Mucosa of stomach (tissue), 1 donor: ENCODE results near the gene PDK1.
"Not testable (repeated sequence)": the region's sequence is repeated elsewhere in the genome, so short reads cannot be mapped to it uniquely, and the experiment has no call there.

Experiments
- H3K27me3 ChIP-seq: one replicate; pipeline ENCODE4 v1.7.0; 2013; ENCODE audit warnings: mild to moderate bottlenecking, low read length; ENCODE audit not compliant: control insufficient read depth, insufficient read depth
- H3K36me3 ChIP-seq: one replicate; pipeline ENCODE4 v1.7.0; 2013; ENCODE audit warnings: low read length; ENCODE audit not compliant: control insufficient read depth, insufficient read depth
- H3K4me1 ChIP-seq: one replicate; pipeline ENCODE4 v1.7.0; 2013; ENCODE audit warnings: mild to moderate bottlenecking, low read length; ENCODE audit not compliant: control insufficient read depth, insufficient read depth
- H3K4me3 ChIP-seq: one replicate; pipeline ENCODE4 v1.7.0; 2013; ENCODE audit warnings: low read length
- H3K9ac ChIP-seq: one replicate; pipeline ENCODE4 v1.7.0; 2013; ENCODE audit warnings: mild to moderate bottlenecking, low read length, moderate library complexity
- H3K9me3 ChIP-seq: one replicate; pipeline ENCODE4 v1.7.0; 2013; ENCODE audit warnings: mild to moderate bottlenecking, low read length, moderate library complexity; ENCODE audit not compliant: control insufficient read depth
- donor health status: Pancreatic carcinoma.

PDK1 gene

GRCh38 chr2:172580544-172580943, 24.7 kb downstream of the PDK1 start:
- H3K4me1 ChIP-seq, result peaks cover 9% of the 10 kb centered on the region
- H3K4me3 ChIP-seq, result no peak overlapping the region
- H3K36me3 ChIP-seq, result no peaks in the 10 kb centered on the region
- H3K27me3 ChIP-seq, result no peaks in the 10 kb centered on the region
- no peaks in the 10 kb centered on the region for H3K9me3 ChIP-seq
- H3K9ac ChIP-seq, result no peak overlapping the region

- Histone ChIP-seq H3K9ac (no peak overlapping the region), H3K27me3 (no peaks in the 10 kb centered on the region), H3K4me3 (no peak overlapping the region), H3K9me3 (no peaks in the 10 kb centered on the region), H3K4me1 (peaks cover 9% of the 10 kb centered on the region), H3K36me3 (no peaks in the 10 kb centered on the region)
Observed at GRCh38 chr2:172582656-172583055, 26.8 kb downstream of the PDK1 start.

GRCh38 chr2:172586245-172586891, 30.5 kb downstream of the PDK1 start:
- Histone ChIP-seq H3K9ac (no peak overlapping the region), H3K4me3 (no peak overlapping the region), H3K27me3 (no peaks in the 10 kb centered on the region), H3K36me3 (no peaks in the 10 kb centered on the region), H3K9me3 (no peaks in the 10 kb centered on the region), H3K4me1 (peaks cover 9% of the 10 kb centered on the region)

- H3K27me3 ChIP-seq, H3K4me1 ChIP-seq, H3K9ac ChIP-seq, H3K36me3 ChIP-seq, H3K9me3 ChIP-seq, H3K4me3 ChIP-seq: not testable (repeated sequence)
Observed at GRCh38 chr2:172587231-172587630, 31.3 kb downstream of the PDK1 start.

GRCh38 chr2:172588931-172589330, 33.0 kb downstream of the PDK1 start:
- Histone ChIP-seq H3K4me3 (no peak overlapping the region), H3K4me1 (no peaks in the 10 kb centered on the region), H3K36me3 (no peaks in the 10 kb centered on the region), H3K9ac (no peak overlapping the region), H3K9me3 (no peaks in the 10 kb centered on the region), H3K27me3 (no peaks in the 10 kb centered on the region)

- H3K4me3 ChIP-seq, H3K9me3 ChIP-seq, H3K9ac ChIP-seq, H3K27me3 ChIP-seq, H3K4me1 ChIP-seq, H3K36me3 ChIP-seq: not testable (repeated sequence)
Observed at GRCh38 chr2:172591386-172591785, 35.5 kb downstream of the PDK1 start.

GRCh38 chr2:172592190-172592589, 36.3 kb downstream of the PDK1 start:
- not testable (repeated sequence) for H3K4me1 ChIP-seq, H3K9me3 ChIP-seq, H3K36me3 ChIP-seq, H3K27me3 ChIP-seq, H3K4me3 ChIP-seq, H3K9ac ChIP-seq

- H3K4me3 ChIP-seq, result no peak overlapping the region
- no peaks in the 10 kb centered on the region for H3K27me3 ChIP-seq
- H3K9ac ChIP-seq, result no peak overlapping the region
- H3K36me3 ChIP-seq, result no peaks in the 10 kb centered on the region
- no peaks in the 10 kb centered on the region for H3K9me3 ChIP-seq
- H3K4me1 ChIP-seq, result no peaks in the 10 kb centered on the region
Observed at GRCh38 chr2:172596776-172597175, 40.9 kb downstream of the PDK1 start.

- Histone ChIP-seq H3K27me3 (no peaks in the 10 kb centered on the region), H3K36me3 (no peaks in the 10 kb centered on the region), H3K4me1 (no peaks in the 10 kb centered on the region), H3K4me3 (no peak overlapping the region), H3K9ac (no peak overlapping the region), H3K9me3 (no peaks in the 10 kb centered on the region)
Observed at GRCh38 chr2:172597176-172597842, 41.4 kb downstream of the PDK1 start.

- H3K9me3 ChIP-seq, result no peaks in the 10 kb centered on the region
- no peaks in the 10 kb centered on the region for H3K36me3 ChIP-seq
- H3K4me1 ChIP-seq, result no peaks in the 10 kb centered on the region
- no peaks in the 10 kb centered on the region for H3K27me3 ChIP-seq
- H3K4me3 ChIP-seq, result no peak overlapping the region
- H3K9ac ChIP-seq, result no peak overlapping the region
Observed at GRCh38 chr2:172599947-172600346, 44.1 kb downstream of the PDK1 start.

GRCh38 chr2:172600557-172601008, 44.7 kb downstream of the PDK1 start:
- Histone ChIP-seq H3K4me3 (no peak overlapping the region), H3K4me1 (no peaks in the 10 kb centered on the region), H3K27me3 (no peaks in the 10 kb centered on the region), H3K9ac (no peak overlapping the region), H3K36me3 (no peaks in the 10 kb centered on the region), H3K9me3 (no peaks in the 10 kb centered on the region)

GRCh38 chr2:172606285-172606684, 50.4 kb downstream of the PDK1 start:
- Histone ChIP-seq H3K9ac (no peak overlapping the region), H3K4me3 (no peak overlapping the region)

More at GRCh38 chr2:172606285-172606684, 50.4 kb downstream of the PDK1 start:
- no peaks in the 10 kb centered on the region for H3K27me3 ChIP-seq
- no peaks in the 10 kb centered on the region for H3K36me3 ChIP-seq
- H3K9me3 ChIP-seq, result no peaks in the 10 kb centered on the region
- no peaks in the 10 kb centered on the region for H3K4me1 ChIP-seq
